Liver (tissue), 9 donors: ENCODE data around the gene NHS. TPM values are rescaled to one million over a fixed set of nuclear protein-coding genes. Genes with fewer than 3 reads are reported as not detected.

ENCODE experiments used
- DNase-seq: peaks from one replicate; pipeline ENCODE4 v3.0.0-alpha.2; 2017; ENCODE audit warnings: low spot score
- H3K27ac ChIP-seq, 2 donors: one replicate each; pipeline ENCODE4 v1.7.0; 2013; ENCODE audit warnings: inconsistent platforms in 2 of 2, low read length in 2 of 2, control low read depth in 1 of 2, low read depth in 1 of 2, mild to moderate bottlenecking in 1 of 2
- H3K27me3 ChIP-seq, 4 donors: one replicate each; pipeline versions ENCODE4 v1.6.1 to v1.7.0; 2013; ENCODE audit warnings: low read length in 3 of 4, inconsistent platforms in 1 of 4, mild to moderate bottlenecking in 1 of 4, moderate library complexity in 1 of 4; ENCODE audit not compliant: control insufficient read depth in 4 of 4, insufficient read depth in 4 of 4
- H3K36me3 ChIP-seq, 4 donors: one replicate each; pipeline versions ENCODE4 v1.6.1 to v1.7.0; 2013; ENCODE audit warnings: low read length in 3 of 4, mild to moderate bottlenecking in 3 of 4, low read depth in 1 of 4, moderate library complexity in 1 of 4; ENCODE audit not compliant: control insufficient read depth in 4 of 4, insufficient read depth in 3 of 4
- H3K4me1 ChIP-seq, 4 donors: one replicate each; pipeline versions ENCODE4 v1.6.1 to v1.7.0; 2013; ENCODE audit warnings: low read length in 3 of 4, mild to moderate bottlenecking in 3 of 4, moderate library complexity in 1 of 4; ENCODE audit not compliant: control insufficient read depth in 4 of 4, insufficient read depth in 4 of 4
- H3K4me3 ChIP-seq, 3 donors: one replicate each; pipeline versions ENCODE4 v1.6.1 to v1.7.0; 2013; ENCODE audit warnings: low read length in 3 of 3, control low read depth in 1 of 3, low read depth in 1 of 3, mild to moderate bottlenecking in 1 of 3
- H3K9ac ChIP-seq, 2 donors: one replicate each; pipeline ENCODE4 v1.7.0; 2013; ENCODE audit warnings: low read length in 2 of 2, mild to moderate bottlenecking in 2 of 2, moderate library complexity in 2 of 2, control low read depth in 1 of 2, low read depth in 1 of 2
- H3K9me3 ChIP-seq, 4 donors: one replicate each; pipeline versions ENCODE4 v1.6.1 to v1.7.0; 2013; ENCODE audit warnings: low read length in 3 of 4; ENCODE audit not compliant: control insufficient read depth in 4 of 4
- CTCF ChIP-seq: fragments of 150-350 bp; IDR thresholded peaks from 2 replicates; pipeline ENCODE4 v1.5.1; 2017; ENCODE audit warnings: improper control_type of control experiment, low read depth, low read length; ENCODE audit not compliant: missing input control
- EGR1 ChIP-seq, 2 donors: IDR thresholded peaks; 2 replicates each; pipeline ENCODE4 v1.6.1; 2016 to 2018; ENCODE audit warnings: antibody characterized with exemption in 2 of 2, low read depth in 2 of 2
- FOXA1 ChIP-seq: IDR thresholded peaks from 2 replicates; pipeline ENCODE4 v1.6.1; 2016; ENCODE audit warnings: antibody characterized with exemption
- FOXA2 ChIP-seq: IDR thresholded peaks from 2 replicates; pipeline ENCODE4 v1.6.1; 2016; ENCODE audit warnings: antibody characterized with exemption
- GABPA ChIP-seq, 2 donors: IDR thresholded peaks in 1 of 2; conservative IDR thresholded peaks in 1 of 2; 2 replicates each; pipeline ENCODE4 v1.6.1; 2016; ENCODE audit warnings: antibody characterized with exemption in 2 of 2, mild to moderate bottlenecking in 1 of 2, moderate library complexity in 1 of 2
- HNF4A ChIP-seq, 2 donors: conservative IDR thresholded peaks; 2 replicates each; pipeline ENCODE4 v1.6.1; 2016; ENCODE audit warnings: antibody characterized with exemption in 2 of 2, mild to moderate bottlenecking in 2 of 2
- HNF4G ChIP-seq: IDR thresholded peaks from 2 replicates; pipeline ENCODE4 v1.6.1; 2016; ENCODE audit warnings: antibody characterized with exemption
- JUND ChIP-seq, 2 donors: IDR thresholded peaks; 2 replicates each; pipeline ENCODE4 v1.6.1; 2016; ENCODE audit warnings: antibody characterized with exemption in 2 of 2
- NR2F2 ChIP-seq: IDR thresholded peaks from 2 replicates; pipeline ENCODE4 v1.6.1; 2016; ENCODE audit warnings: antibody characterized with exemption
- RAD21 ChIP-seq, 2 donors: IDR thresholded peaks; 2 replicates each; pipeline ENCODE4 v1.6.1; 2016; ENCODE audit warnings: antibody characterized with exemption in 2 of 2, mild to moderate bottlenecking in 2 of 2
- RXRA ChIP-seq, 2 donors: IDR thresholded peaks; 2 replicates each; pipeline ENCODE4 v1.6.1; 2017 to 2018; ENCODE audit warnings: antibody characterized with exemption in 2 of 2, mild to moderate bottlenecking in 1 of 2
- SP1 ChIP-seq: IDR thresholded peaks from 2 replicates; pipeline ENCODE4 v1.6.1; 2018; ENCODE audit warnings: antibody characterized with exemption, mild to moderate bottlenecking
- TAF1 ChIP-seq: conservative IDR thresholded peaks from 2 replicates; pipeline ENCODE4 v1.6.1; 2016; ENCODE audit warnings: antibody characterized with exemption, mild to moderate bottlenecking
- YY1 ChIP-seq: IDR thresholded peaks from 2 replicates; pipeline ENCODE4 v1.6.1; 2016; ENCODE audit warnings: antibody characterized with exemption, mild to moderate bottlenecking
- ZBTB33 ChIP-seq: IDR thresholded peaks from 2 replicates; pipeline ENCODE4 v1.6.1; 2016; ENCODE audit warnings: antibody characterized with exemption
- WGBS: extraction: QIAGEN DNeasy Blood & Tissue Kit; methylation state at CpG from one replicate; pipeline ENCODE4 v1.1.7; 2013; 5-methylcytosine and 5-hydroxymethylcytosine counted together
- polyA plus RNA-seq, 2 donors: library from polyadenylated mRNA; stranded (reverse) in 1 of 2; unstranded in 1 of 2; fragments of 200-250 nt in 1 of 2; fragments of >200 nt in 1 of 2; fragmentation: Nextera tagmentation in 1 of 2; extraction: Ambion mirVana in 1 of 2; gene quantifications; one replicate each; pipeline versions ENCODE4 v1.2.1 to v1.2.3, GENCODE V29; 2013 to 2015
- total RNA-seq, 2 donors: library from RNA; depleted of rRNA; stranded (reverse); fragments of >200 nt; gene quantifications; one replicate each; pipeline ENCODE4 v1.2.3, GENCODE V29; 2014
- TF ChIP-seq, protein P1 (sequence below): IDR thresholded peaks from 2 replicates; pipeline ENCODE4 v1.6.1; 2016; ENCODE audit warnings: antibody characterized with exemption
- TF ChIP-seq, protein P2 (sequence below): IDR thresholded peaks from 2 replicates; pipeline ENCODE4 v1.6.1; 2016; ENCODE audit warnings: antibody characterized with exemption, mild to moderate bottlenecking
- TF ChIP-seq, protein P3 (sequence below): IDR thresholded peaks from 2 replicates; pipeline ENCODE4 v1.6.1; 2016; ENCODE audit warnings: antibody characterized with exemption
- donor health status: healthy.
- donor health status: healthy.
- donor health status: healthy.
- donor health status: healthy.
- donor health status: healthy.

The NHS gene
- total and polyA plus RNA-seq, 4 donors = 0.03 to 0.17 (median 0.10) TPM

GRCh38 chrX:17637235-17637634, 262.2 kb downstream of the NHS start (continued):
- TF ChIP-seq ZBTB33 (no peak), HNF4A (conservative IDR thresholded peaks at IDR 0.05) (no peak), NR2F2 (no peak)
- TF ChIP-seq, protein P1, sequence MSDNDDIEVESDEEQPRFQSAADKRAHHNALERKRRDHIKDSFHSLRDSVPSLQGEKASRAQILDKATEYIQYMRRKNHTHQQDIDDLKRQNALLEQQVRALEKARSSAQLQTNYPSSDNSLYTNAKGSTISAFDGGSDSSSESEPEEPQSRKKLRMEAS = no peak

DNA sequence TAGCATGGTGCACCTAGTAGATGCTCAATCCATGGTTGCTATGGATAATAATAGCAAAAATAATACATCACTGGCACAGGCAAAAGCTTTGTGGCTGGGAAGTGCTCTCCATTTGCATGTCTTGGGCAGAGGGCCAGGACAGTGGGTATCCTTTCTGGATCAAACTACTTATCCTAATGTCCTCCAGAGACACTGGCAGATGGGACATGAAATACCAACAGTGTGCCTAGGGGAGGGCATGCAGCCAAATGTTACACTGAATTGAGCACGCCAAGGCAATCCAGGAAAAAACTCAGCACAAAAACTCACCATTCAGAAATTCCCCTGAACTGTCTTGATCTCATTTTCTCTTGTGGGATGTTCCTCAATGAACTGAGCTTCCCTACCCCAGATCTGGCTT, 263.7 kb downstream of the NHS start:
- TF ChIP-seq HNF4A (conservative IDR thresholded peaks at IDR 0.05) (no peak), SP1 (no peak), ZBTB33 (no peak)
- TF ChIP-seq, protein P1 = no peak
- 93% methylated on average over 1 of the region's 1 CpG for WGBS
- no peak overlapping the region for H3K27ac ChIP-seq
- H3K4me1 ChIP-seq = no peaks in the 10 kb centered on the region
- DNase-seq = no peak
- H3K36me3 ChIP-seq = no peaks in the 10 kb centered on the region
- no peaks in the 10 kb centered on the region for H3K9me3 ChIP-seq
- no peak overlapping the region for H3K4me3 ChIP-seq
- no peaks in the 10 kb centered on the region for H3K27me3 ChIP-seq
- H3K9ac ChIP-seq = no peak overlapping the region

DNA sequence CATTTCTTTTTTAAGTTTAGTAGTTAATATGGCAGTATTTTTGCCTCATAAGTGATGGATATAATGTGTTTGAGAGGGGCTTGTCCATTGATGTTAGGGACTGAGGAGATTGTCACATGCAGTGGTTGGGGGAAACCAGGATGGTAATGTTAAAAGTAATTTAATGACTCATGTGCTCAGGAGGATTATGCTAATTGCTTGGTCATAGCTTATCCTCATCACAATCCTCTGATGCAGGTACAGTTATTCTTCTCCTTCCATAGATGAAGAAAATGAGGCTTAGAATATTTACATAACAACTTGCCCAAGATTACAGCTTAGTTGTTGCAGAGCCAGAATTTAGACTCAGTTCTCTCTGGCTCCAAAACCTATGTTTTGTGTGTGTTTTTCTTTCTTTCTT, 267.9 kb downstream of the NHS start:
- Histone ChIP-seq H3K27me3 (no peaks in the 10 kb centered on the region), H3K9me3 (no peaks in the 10 kb centered on the region), H3K9ac (no peak overlapping the region), H3K27ac (no peak overlapping the region), H3K4me3 (no peak overlapping the region), H3K36me3 (no peaks in the 10 kb centered on the region), H3K4me1 (no peaks in the 10 kb centered on the region)
- DNase-seq = no peak
- no peak for TF ChIP-seq TAF1
- no peak for TF ChIP-seq RAD21 (IDR thresholded peaks at IDR 0.05)
- no peak for TF ChIP-seq HNF4A (conservative IDR thresholded peaks at IDR 0.05)
- TF ChIP-seq JUND (IDR thresholded peaks at IDR 0.05) = no peak
- TF ChIP-seq, protein P2, sequence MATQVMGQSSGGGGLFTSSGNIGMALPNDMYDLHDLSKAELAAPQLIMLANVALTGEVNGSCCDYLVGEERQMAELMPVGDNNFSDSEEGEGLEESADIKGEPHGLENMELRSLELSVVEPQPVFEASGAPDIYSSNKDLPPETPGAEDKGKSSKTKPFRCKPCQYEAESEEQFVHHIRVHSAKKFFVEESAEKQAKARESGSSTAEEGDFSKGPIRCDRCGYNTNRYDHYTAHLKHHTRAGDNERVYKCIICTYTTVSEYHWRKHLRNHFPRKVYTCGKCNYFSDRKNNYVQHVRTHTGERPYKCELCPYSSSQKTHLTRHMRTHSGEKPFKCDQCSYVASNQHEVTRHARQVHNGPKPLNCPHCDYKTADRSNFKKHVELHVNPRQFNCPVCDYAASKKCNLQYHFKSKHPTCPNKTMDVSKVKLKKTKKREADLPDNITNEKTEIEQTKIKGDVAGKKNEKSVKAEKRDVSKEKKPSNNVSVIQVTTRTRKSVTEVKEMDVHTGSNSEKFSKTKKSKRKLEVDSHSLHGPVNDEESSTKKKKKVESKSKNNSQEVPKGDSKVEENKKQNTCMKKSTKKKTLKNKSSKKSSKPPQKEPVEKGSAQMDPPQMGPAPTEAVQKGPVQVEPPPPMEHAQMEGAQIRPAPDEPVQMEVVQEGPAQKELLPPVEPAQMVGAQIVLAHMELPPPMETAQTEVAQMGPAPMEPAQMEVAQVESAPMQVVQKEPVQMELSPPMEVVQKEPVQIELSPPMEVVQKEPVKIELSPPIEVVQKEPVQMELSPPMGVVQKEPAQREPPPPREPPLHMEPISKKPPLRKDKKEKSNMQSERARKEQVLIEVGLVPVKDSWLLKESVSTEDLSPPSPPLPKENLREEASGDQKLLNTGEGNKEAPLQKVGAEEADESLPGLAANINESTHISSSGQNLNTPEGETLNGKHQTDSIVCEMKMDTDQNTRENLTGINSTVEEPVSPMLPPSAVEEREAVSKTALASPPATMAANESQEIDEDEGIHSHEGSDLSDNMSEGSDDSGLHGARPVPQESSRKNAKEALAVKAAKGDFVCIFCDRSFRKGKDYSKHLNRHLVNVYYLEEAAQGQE = no peak
- TF ChIP-seq EGR1 (IDR thresholded peaks at IDR 0.05; ENCODE audit: low read depth in 2 of 2) = no peak
- TF ChIP-seq, protein P3, sequence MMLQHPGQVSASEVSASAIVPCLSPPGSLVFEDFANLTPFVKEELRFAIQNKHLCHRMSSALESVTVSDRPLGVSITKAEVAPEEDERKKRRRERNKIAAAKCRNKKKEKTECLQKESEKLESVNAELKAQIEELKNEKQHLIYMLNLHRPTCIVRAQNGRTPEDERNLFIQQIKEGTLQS = no peak
- TF ChIP-seq, protein P1 = no peak
- TF ChIP-seq NR2F2 = no peak
- TF ChIP-seq FOXA2 = no peak
- TF ChIP-seq GABPA (IDR thresholded peaks at IDR 0.05 in 1 of 2, conservative IDR thresholded peaks at IDR 0.05 in 1 of 2) = no peak
- TF ChIP-seq HNF4G = no peak
- no peak for TF ChIP-seq CTCF
- no peak for TF ChIP-seq SP1
- no peak for TF ChIP-seq YY1
- no peak for TF ChIP-seq FOXA1
- no peak for TF ChIP-seq RXRA (IDR thresholded peaks at IDR 0.05)
- no peak for TF ChIP-seq ZBTB33
